ENCODE data around the gene FJX1.
A peak's percentile ranks its signal among the peaks of the same experiment; 100 is the strongest.
"Not testable (repeated sequence)": the region's sequence is repeated elsewhere in the genome, so short reads cannot be mapped to it uniquely, and the experiment has no call there.

The FJX1 gene

GRCh38 chr11:35664977-35665441 lies 46.7 kb downstream of the FJX1 start:
- ATAC-seq (no peak), DNase-seq (no peak)
- Mint-ChIP-seq H3K27me3 (no peaks in the 10 kb centered on the region), H3K9me3 (peaks cover 28 to 40% of the 10 kb centered on the region in 2 donors), H3K27ac (no peak overlapping the region), H3K4me3 (peak overlapping the region in 1 of 2 donors; percentile 28), H3K4me1 (peaks cover 59% of the 10 kb centered on the region)

GRCh38 chr11:35667257-35667656 lies 49.0 kb downstream of the FJX1 start:
- DNase-seq: no peak
- no peak for ATAC-seq
- H3K27ac Mint-ChIP-seq: no peak overlapping the region
- no peaks in the 10 kb centered on the region for H3K27me3 Mint-ChIP-seq
- peaks cover 28 to 40% of the 10 kb centered on the region in 2 donors for H3K9me3 Mint-ChIP-seq
- peaks cover 68% of the 10 kb centered on the region for H3K4me1 Mint-ChIP-seq
- no peak overlapping the region for H3K4me3 Mint-ChIP-seq

- not testable (repeated sequence) for H3K27me3 Mint-ChIP-seq, DNase-seq, H3K27ac Mint-ChIP-seq, ATAC-seq, H3K4me3 Mint-ChIP-seq
- peaks cover 68% of the 10 kb centered on the region for H3K4me1 Mint-ChIP-seq
- H3K9me3 Mint-ChIP-seq: peaks cover 24 to 34% of the 10 kb centered on the region in 2 donors
Measured at GRCh38 chr11:35668350-35668749, 50.1 kb downstream of the FJX1 start.

All from stimulated activated naive CD8-positive, alpha-beta T cell treated with anti-CD3 and anti-CD28 coated beads, Interleukin-15, amount 100 ng/mL, for 72 hours (primary cell).